Endothelial cell of umbilical vein (primary cell): ENCODE results near the gene STK38.

ENCODE experiments used
- CTCF ChIP-seq, 2 donors: IDR thresholded peaks; 1 replicate in 1 of 2; 2 replicates in 1 of 2; pipeline ENCODE4 v1.5.1; 2011; ENCODE audit warnings: low read length in 2 of 2, mild to moderate bottlenecking in 2 of 2, moderate library complexity in 2 of 2, control low read depth in 1 of 2, inconsistent platforms in 1 of 2, low read depth in 1 of 2; ENCODE audit not compliant: insufficient read depth in 1 of 2; ENCODE audit errors: extremely low read depth in 1 of 2
- EZH2 ChIP-seq: IDR thresholded peaks from 2 replicates; pipeline ENCODE4 v1.6.1; 2012; ENCODE audit warnings: borderline replicate concordance, low read depth, mild to moderate bottlenecking, moderate library complexity, low read length, inconsistent platforms; ENCODE audit not compliant: severe bottlenecking
- FOS ChIP-seq: IDR thresholded peaks from 2 replicates; pipeline ENCODE4 v1.6.1; 2011; ENCODE audit warnings: mild to moderate bottlenecking, low read length, moderate library complexity, borderline replicate concordance; ENCODE audit not compliant: insufficient read depth
- GATA2 ChIP-seq: IDR thresholded peaks from 2 replicates; pipeline ENCODE4 v1.7.0; 2011; ENCODE audit warnings: low read depth, mild to moderate bottlenecking, moderate library complexity, mixed read lengths, low read length; ENCODE audit not compliant: insufficient read length, insufficient read depth
- JUN ChIP-seq: IDR thresholded peaks from 2 replicates; pipeline ENCODE4 v1.6.1; 2011; ENCODE audit warnings: borderline replicate concordance, low read depth; ENCODE audit not compliant: insufficient read length, insufficient read depth
- MYC ChIP-seq: IDR thresholded peaks from one replicate; pipeline ENCODE4 v1.6.1; 2011; ENCODE audit warnings: mild to moderate bottlenecking, low read depth, low read length
- POLR2A ChIP-seq: IDR thresholded peaks from 2 replicates; pipeline ENCODE4 v1.6.1; 2012; ENCODE audit warnings: low read depth, mild to moderate bottlenecking, control low read depth, low read length
- POLR2AphosphoS5 ChIP-seq: IDR thresholded peaks from 2 replicates; pipeline ENCODE4 v1.6.1; 2012; ENCODE audit warnings: low read depth, mild to moderate bottlenecking, control low read depth, low read length, moderate library complexity; ENCODE audit not compliant: insufficient read depth

GRCh38 chr6:36467625-36468024 lies 79.7 kb downstream of the STK38 start:
- no peak for TF ChIP-seq CTCF (IDR thresholded peaks at IDR 0.05; ENCODE audit: extremely low read depth in 1 of 2, insufficient read depth in 1 of 2, low read depth in 1 of 2, low read length in 2 of 2)
- no peak for TF ChIP-seq EZH2
- no peak for TF ChIP-seq MYC
- no peak for TF ChIP-seq POLR2A
- no peak for TF ChIP-seq FOS
- TF ChIP-seq POLR2AphosphoS5, result no peak
- TF ChIP-seq JUN, result no peak
- TF ChIP-seq GATA2, result no peak
